WERI-Rb-1 (cell line): ENCODE results near the gene ZFYVE27.

Experiments
- DNase-seq: peaks from one replicate; pipeline ENCODE4 v3.0.0-alpha.2; 2020
- H3K27ac ChIP-seq: fragments of 250-450 bp; sonication (Bioruptor Pico); 2 replicates; pipeline ENCODE4 v1.5.1; 2020; ENCODE audit warnings: mild to moderate bottlenecking, moderate library complexity
- H3K27me3 ChIP-seq: fragments of 250-450 bp; sonication (Bioruptor Pico); 2 replicates; pipeline ENCODE4 v1.5.1; 2021; ENCODE audit warnings: mild to moderate bottlenecking, low read depth, moderate library complexity; ENCODE audit not compliant: insufficient read depth, severe bottlenecking
- H3K36me3 ChIP-seq: fragments of 250-450 bp; sonication (Bioruptor Pico); 2 replicates; pipeline ENCODE4 v1.5.1; 2020; ENCODE audit warnings: mild to moderate bottlenecking, moderate library complexity
- H3K4me3 ChIP-seq: 2 replicates; pipeline ENCODE4 v1.5.1; 2011; ENCODE audit warnings: low read depth, mild to moderate bottlenecking, control low read depth, low read length
- H3K9me3 ChIP-seq: fragments of 250-450 bp; sonication (Bioruptor Pico); 2 replicates; pipeline ENCODE4 v1.5.1; 2021; ENCODE audit warnings: mild to moderate bottlenecking, moderate library complexity; ENCODE audit not compliant: severe bottlenecking
- CTCF ChIP-seq: IDR thresholded peaks from 2 replicates; pipeline ENCODE4 v1.5.1; 2011; ENCODE audit warnings: low read depth, mild to moderate bottlenecking, control low read depth, inconsistent platforms, low read length

ZFYVE27 gene

GRCh38 chr10:97766996-97767924, 30.3 kb downstream of the ZFYVE27 start:
- no peak for DNase-seq
- no peak for TF ChIP-seq CTCF
- Histone ChIP-seq H3K27me3 (peaks cover 22% of the 10 kb centered on the region), H3K36me3 (0 out of 2 replicates have a peak, but pooled peaks cover 2% of the 10 kb centered on the region), H3K4me3 (no peak overlapping the region), H3K9me3 (no peaks in the 10 kb centered on the region), H3K27ac (no peak overlapping the region)

- no peak for TF ChIP-seq CTCF
- H3K4me3 ChIP-seq = no peak overlapping the region
- H3K36me3 ChIP-seq = no peaks in the 10 kb centered on the region
- H3K27me3 ChIP-seq = peaks cover 27% of the 10 kb centered on the region
- no peak overlapping the region for H3K27ac ChIP-seq
- H3K9me3 ChIP-seq = no peaks in the 10 kb centered on the region
- DNase-seq = no peak
Measured at GRCh38 chr10:97768322-97769315, 31.7 kb downstream of the ZFYVE27 start.

- H3K27me3 ChIP-seq = peaks cover 27% of the 10 kb centered on the region
- H3K36me3 ChIP-seq = no peaks in the 10 kb centered on the region
- H3K27ac ChIP-seq = no peak overlapping the region
- no peaks in the 10 kb centered on the region for H3K9me3 ChIP-seq
- no peak for DNase-seq
- H3K4me3 ChIP-seq = no peak overlapping the region
- no peak for TF ChIP-seq CTCF
Measured at GRCh38 chr10:97770255-97770654, 33.3 kb downstream of the ZFYVE27 start.

- peak overlapping the region; percentile 59 for H3K4me3 ChIP-seq
- peaks cover 27% of the 10 kb centered on the region for H3K27me3 ChIP-seq
- peak; percentile 29; the same call in 1 of the 2 replicates for TF ChIP-seq CTCF
- DNase-seq = peak; percentile 49
- H3K9me3 ChIP-seq = no peaks in the 10 kb centered on the region
- no peak overlapping the region for H3K27ac ChIP-seq
- H3K36me3 ChIP-seq = no peaks in the 10 kb centered on the region
Measured at GRCh38 chr10:97771055-97771891, 34.3 kb downstream of the ZFYVE27 start.
